ENCODE results near the gene PTPN3. TPM values are rescaled to one million over a fixed set of nuclear protein-coding genes. Genes with fewer than 3 reads are reported as not detected.

The PTPN3 gene
- total and polyA plus RNA-seq, 12 donors: 3.1 to 70.7 (median 49.6) TPM

DNA sequence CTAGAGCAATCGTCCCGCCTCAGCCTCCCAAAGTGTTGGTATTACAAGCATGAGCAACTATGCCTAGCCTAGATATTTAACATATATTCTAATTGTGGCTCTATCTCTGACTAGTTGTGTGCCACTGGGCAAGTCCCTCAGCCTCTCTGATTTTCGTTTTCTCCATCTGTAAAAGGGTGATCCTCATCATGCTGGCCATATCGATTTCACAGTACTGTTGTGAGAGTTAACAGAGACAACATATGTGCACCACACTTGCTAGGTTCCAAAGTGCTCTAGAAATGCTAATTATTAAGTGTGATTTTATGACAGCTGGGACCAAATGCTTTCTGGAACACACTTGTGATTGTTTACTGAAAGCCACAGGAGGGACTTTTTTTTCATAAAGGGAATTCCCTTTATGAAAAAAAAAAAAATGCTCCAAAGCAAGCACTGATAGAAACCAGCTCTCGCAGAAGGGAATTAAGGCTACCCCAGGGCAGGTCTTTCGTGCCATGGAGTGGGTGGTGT is 98.8 kb downstream of the PTPN3 start:
- H3K9me3 ChIP-seq: no peaks in the 10 kb centered on the region
- no peak overlapping the region for H3K4me3 ChIP-seq
- H3K4me1 ChIP-seq: no peaks in the 10 kb centered on the region
- 82 to 89% methylated on average over 6 of the region's 6 CpGs for WGBS, 2 donors
- no peak for DNase-seq
- intact Hi-C loops (cut with DNase I): no loop called here
- no peak overlapping the region for H3K27ac ChIP-seq
- no peaks in the 10 kb centered on the region for H3K27me3 ChIP-seq
- peaks cover 0 to 96% (median 5%) of the 10 kb centered on the region in 9 donors for H3K36me3 ChIP-seq
- no peak for ATAC-seq
- TF ChIP-seq, protein P1, sequence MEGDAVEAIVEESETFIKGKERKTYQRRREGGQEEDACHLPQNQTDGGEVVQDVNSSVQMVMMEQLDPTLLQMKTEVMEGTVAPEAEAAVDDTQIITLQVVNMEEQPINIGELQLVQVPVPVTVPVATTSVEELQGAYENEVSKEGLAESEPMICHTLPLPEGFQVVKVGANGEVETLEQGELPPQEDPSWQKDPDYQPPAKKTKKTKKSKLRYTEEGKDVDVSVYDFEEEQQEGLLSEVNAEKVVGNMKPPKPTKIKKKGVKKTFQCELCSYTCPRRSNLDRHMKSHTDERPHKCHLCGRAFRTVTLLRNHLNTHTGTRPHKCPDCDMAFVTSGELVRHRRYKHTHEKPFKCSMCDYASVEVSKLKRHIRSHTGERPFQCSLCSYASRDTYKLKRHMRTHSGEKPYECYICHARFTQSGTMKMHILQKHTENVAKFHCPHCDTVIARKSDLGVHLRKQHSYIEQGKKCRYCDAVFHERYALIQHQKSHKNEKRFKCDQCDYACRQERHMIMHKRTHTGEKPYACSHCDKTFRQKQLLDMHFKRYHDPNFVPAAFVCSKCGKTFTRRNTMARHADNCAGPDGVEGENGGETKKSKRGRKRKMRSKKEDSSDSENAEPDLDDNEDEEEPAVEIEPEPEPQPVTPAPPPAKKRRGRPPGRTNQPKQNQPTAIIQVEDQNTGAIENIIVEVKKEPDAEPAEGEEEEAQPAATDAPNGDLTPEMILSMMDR (IDR thresholded peaks at IDR 0.05): no peak

DNA sequence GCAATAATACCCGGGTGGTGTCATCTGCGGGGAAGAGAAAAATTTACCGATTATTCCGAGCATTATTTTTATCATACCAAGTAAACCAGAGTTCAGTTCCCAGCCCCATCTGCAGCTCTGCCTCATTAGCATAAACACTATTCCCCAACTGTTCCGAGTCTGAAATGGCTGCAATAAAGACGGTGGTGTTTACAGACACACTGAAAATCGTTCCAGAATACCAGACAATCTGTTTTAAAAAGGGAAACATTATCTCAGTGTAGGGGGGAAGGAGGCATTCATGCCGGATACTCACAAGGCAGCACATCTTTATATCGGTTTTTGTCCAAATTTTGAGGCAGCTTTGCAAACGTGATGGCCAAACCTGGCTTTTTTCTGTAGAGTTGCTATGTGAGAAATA is 106.9 kb downstream of the PTPN3 start:
- intact Hi-C loops (cut with DNase I): no loop called here
- ATAC-seq (no peak), DNase-seq (no peak)
- H3K4me3 ChIP-seq: no peak overlapping the region
- TF ChIP-seq, protein P1 (IDR thresholded peaks at IDR 0.05): no peak
- H3K4me1 ChIP-seq: no peaks in the 10 kb centered on the region
- no peaks in the 10 kb centered on the region for H3K9me3 ChIP-seq
- WGBS, 2 donors: 62 to 67% methylated on average over 10 of the region's 10 CpGs
- no peak overlapping the region for H3K27ac ChIP-seq
- H3K27me3 ChIP-seq: no peaks in the 10 kb centered on the region
- H3K36me3 ChIP-seq: peaks cover 0 to 93% (median 12%) of the 10 kb centered on the region in 9 donors

DNA sequence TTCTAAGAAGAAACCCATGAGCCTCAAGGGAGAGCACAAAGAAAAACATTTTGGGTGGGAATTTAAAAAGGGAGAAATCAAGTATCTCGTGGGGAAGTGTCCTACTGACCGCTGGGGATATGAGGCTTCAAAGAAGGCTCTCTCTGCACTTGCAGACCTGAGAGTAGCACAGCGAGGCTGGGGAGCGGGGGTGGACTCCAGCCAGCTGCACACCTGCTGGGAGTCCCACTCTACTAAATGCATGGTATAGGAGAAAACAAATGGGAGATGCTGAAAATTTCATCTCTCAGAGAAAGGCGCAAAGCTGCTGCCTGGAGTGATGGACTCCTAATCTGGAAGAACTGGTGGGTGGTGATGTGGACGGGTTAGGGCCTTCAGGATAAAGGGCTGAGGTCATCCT is 110.3 kb downstream of the PTPN3 start:
- ATAC-seq (no peak), DNase-seq (no peak)
- Histone ChIP-seq H3K4me1 (no peaks in the 10 kb centered on the region), H3K27ac (no peak overlapping the region), H3K9me3 (no peaks in the 10 kb centered on the region), H3K4me3 (no peak overlapping the region), H3K36me3 (peaks cover 0 to 96% (median 18%) of the 10 kb centered on the region in 9 donors), H3K27me3 (no peaks in the 10 kb centered on the region)
- TF ChIP-seq, protein P1 (IDR thresholded peaks at IDR 0.05): no peak
- intact Hi-C loops (cut with DNase I): no loop called here
- 86 to 89% methylated on average over 6 of the region's 6 CpGs for WGBS, 2 donors

DNA sequence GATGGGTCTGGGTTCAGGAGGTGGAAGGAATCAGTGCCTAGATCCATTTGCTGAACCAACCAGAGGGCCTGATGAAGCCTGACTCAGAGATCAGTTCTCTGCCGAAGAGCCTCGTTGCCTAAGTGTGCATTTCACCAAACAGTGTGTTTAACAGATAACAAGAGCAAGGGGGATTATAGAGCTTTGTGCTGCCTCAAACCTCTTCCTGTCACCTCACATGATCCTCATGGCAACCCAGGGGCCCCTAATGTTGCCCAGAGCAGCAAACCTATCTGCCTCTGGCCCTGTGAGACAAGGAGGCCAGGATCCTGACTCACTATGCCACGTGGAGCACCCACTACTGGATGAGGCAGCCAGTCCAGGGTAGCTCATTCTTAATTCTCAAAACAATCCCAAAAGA is 110.9 kb downstream of the PTPN3 start:
- H3K27me3 ChIP-seq: no peaks in the 10 kb centered on the region
- DNase-seq (no peak), ATAC-seq (no peak)
- TF ChIP-seq, protein P1 (IDR thresholded peaks at IDR 0.05): no peak
- no peak overlapping the region for H3K4me3 ChIP-seq
- H3K36me3 ChIP-seq: peaks cover 0 to 96% (median 18%) of the 10 kb centered on the region in 9 donors
- intact Hi-C loops (cut with DNase I): no loop called here
- 65 to 72% methylated on average over 3 of the region's 3 CpGs for WGBS, 2 donors
- no peak overlapping the region for H3K27ac ChIP-seq
- no peaks in the 10 kb centered on the region for H3K4me1 ChIP-seq
- H3K9me3 ChIP-seq: no peaks in the 10 kb centered on the region

All from heart right ventricle (tissue), 16 donors.